ENCODE measurements around the gene IMPDH1.

The IMPDH1 gene

GRCh38 chr7:128424686-128425275 is 15.0 kb upstream of the IMPDH1 start:
- no peak for TF ChIP-seq CTCF (IDR thresholded peaks at IDR 0.05; ENCODE audit: control insufficient read depth, extremely low read depth, insufficient read depth)
- no peak overlapping the region for H3K4me3 ChIP-seq (ENCODE audit: low read depth, low read length)
- no peak for DNase-seq (ENCODE audit: low read depth)

DNA sequence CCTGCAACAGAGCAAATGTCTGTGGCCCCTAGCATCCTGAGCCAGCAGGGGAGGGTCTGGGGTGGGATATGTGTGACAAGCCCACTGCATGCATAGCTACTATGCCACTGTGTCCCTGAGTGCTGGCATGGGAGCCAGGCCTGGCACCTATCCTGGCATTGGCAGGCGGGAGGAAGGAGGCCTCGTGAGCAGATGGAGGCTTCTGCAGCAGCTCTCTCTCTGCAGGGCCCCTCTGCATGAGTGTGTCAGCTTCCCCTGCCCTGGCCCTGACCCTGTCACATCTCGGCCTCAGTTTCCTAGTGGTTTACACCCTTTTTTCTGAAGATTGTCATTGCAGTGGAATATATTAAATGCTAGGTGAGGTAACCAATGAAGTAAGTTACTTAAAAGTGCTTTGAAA is 13.1 kb upstream of the IMPDH1 start:
- no peak for TF ChIP-seq CTCF (IDR thresholded peaks at IDR 0.05; ENCODE audit: control insufficient read depth, extremely low read depth, insufficient read depth)

GRCh38 chr7:128422037-128422436 is 12.3 kb upstream of the IMPDH1 start:
- TF ChIP-seq CTCF (IDR thresholded peaks at IDR 0.05; ENCODE audit: control insufficient read depth, extremely low read depth, insufficient read depth): no peak
- DNase-seq (ENCODE audit: low read depth): no peak
- no peak overlapping the region for H3K4me3 ChIP-seq (ENCODE audit: low read depth, low read length)

More for the DNA sequence above, 13.1 kb upstream of the IMPDH1 start:
- no peak overlapping the region for H3K4me3 ChIP-seq (ENCODE audit: low read depth, low read length)
- no peak for DNase-seq (ENCODE audit: low read depth)

GRCh38 chr7:128421384-128421783 is 11.6 kb upstream of the IMPDH1 start:
- DNase-seq (ENCODE audit: low read depth): no peak
- no peak overlapping the region for H3K4me3 ChIP-seq (ENCODE audit: low read depth, low read length)
- TF ChIP-seq CTCF (IDR thresholded peaks at IDR 0.05; ENCODE audit: control insufficient read depth, extremely low read depth, insufficient read depth): no peak

GRCh38 chr7:128420773-128421172 is 11.0 kb upstream of the IMPDH1 start:
- H3K4me3 ChIP-seq (ENCODE audit: low read depth, low read length): no peak overlapping the region
- no peak for TF ChIP-seq CTCF (IDR thresholded peaks at IDR 0.05; ENCODE audit: control insufficient read depth, extremely low read depth, insufficient read depth)
- no peak for DNase-seq (ENCODE audit: low read depth)

- no peak for TF ChIP-seq CTCF (IDR thresholded peaks at IDR 0.05; ENCODE audit: control insufficient read depth, extremely low read depth, insufficient read depth)
- no peak overlapping the region for H3K4me3 ChIP-seq (ENCODE audit: low read depth, low read length)
- DNase-seq (ENCODE audit: low read depth): no peak
These were observed 9.5 kb upstream of the IMPDH1 start for GRCh38 chr7:128419257-128419656.

GRCh38 chr7:128417071-128417470 is 7.3 kb upstream of the IMPDH1 start:
- TF ChIP-seq CTCF (IDR thresholded peaks at IDR 0.05; ENCODE audit: control insufficient read depth, extremely low read depth, insufficient read depth): no peak
- H3K4me3 ChIP-seq (ENCODE audit: low read depth, low read length): no peak overlapping the region
- no peak for DNase-seq (ENCODE audit: low read depth)
